CD4-positive, alpha-beta T cell treated with Interleukin-1 beta for 1 hour (primary cell): ENCODE measurements around the gene ORM2.

Experiments used
- DNase-seq, 2 donors: peaks; one replicate each; pipeline ENCODE4 v3.0.0-alpha.2; 2020 to 2022

ORM2 gene

DNA sequence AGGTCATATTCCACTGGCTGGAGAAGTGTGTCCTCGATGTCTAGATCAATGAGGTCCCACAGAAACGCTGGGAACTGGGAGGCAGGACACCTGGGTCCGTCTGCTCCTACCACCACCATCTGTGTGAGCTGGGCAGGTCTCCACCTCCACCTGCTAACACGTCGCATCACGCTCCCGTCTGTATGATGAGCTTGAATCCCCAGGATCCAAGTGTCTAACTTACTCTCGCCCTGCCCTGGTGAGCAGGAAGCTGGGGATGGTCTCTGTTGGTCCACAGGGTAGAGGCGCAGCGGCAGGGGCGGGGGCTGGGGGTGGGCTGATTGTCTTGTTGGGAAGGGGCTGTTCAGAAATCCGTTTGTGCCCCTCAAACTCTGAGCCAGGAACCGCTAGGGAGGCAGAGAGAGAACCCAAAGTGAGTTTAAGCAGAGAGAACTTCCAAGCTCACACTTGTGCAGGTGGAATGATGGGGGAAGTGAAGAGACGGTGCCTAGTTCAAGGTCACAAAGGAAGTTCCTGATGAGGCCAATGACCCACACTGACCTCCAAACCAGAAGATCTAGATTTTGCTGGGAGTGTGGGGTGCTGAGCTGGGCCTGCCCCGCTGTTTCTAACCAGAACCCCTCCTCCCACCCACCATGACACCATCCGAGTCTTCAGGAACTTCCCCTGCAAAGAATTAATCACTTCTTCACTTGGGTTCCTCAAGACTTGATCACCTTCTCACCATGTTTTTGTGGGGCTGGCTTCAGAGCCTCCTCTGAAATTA is 21.1 kb downstream of the ORM2 start:
- no peak for DNase-seq

DNA sequence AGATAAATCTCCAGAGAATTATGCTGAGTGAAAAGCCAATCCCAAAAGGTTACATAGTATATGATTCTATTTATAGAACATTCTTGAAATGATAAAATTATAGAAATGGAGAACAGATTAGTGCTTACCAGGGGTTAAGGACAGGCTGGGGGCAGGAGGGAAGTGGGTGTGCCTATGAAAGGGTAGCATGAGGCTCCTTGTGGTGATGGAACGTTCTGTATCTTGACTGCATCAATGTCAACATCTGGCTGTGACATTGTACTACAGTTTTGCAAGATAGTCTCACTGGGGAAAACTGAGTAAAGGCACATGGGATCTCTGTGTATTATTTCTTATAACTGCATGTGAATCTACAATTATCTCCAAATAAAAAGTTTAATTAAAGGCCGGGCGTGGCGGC is 22.3 kb downstream of the ORM2 start:
- DNase-seq = no peak

DNA sequence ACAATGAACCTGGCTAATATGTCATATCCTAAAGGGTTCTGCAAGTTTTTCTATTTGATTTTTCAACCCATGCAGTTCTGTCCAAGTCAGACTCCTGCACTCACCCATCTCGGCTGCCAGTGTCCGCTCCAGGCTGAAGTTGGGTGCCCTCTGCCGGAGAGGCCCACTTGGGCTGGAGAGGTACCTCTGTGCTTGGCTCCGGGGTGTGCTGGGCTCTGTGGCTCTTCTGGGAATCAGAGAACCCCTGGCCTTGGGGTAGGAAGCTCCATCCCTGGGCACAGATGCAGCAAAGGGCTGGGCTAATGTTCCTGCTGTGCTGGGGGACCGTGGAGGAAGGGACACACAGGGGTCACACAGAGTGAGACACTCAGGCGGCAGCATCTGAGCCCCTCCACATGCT is 26.2 kb downstream of the ORM2 start:
- no peak for DNase-seq

DNA sequence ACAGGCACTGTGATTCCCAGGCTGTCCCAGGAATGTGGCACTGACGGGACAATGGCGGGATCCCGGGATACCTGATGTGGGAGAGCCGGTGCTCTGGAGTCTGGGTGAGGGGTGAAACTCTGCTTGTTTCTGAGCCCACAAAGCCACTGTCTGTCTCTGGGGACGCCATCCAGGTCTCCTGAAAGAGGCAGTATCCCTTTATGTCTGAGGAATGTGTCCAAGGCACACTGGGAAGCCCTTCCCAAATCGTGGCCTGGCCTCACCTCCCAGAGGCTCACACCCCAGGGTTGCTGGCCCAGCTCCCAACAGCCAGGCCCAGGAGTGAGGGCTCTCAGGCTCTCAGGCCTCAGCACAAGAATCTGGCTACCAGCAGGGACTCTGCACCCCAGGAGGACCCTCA is 27.1 kb downstream of the ORM2 start:
- DNase-seq = no peak

DNA sequence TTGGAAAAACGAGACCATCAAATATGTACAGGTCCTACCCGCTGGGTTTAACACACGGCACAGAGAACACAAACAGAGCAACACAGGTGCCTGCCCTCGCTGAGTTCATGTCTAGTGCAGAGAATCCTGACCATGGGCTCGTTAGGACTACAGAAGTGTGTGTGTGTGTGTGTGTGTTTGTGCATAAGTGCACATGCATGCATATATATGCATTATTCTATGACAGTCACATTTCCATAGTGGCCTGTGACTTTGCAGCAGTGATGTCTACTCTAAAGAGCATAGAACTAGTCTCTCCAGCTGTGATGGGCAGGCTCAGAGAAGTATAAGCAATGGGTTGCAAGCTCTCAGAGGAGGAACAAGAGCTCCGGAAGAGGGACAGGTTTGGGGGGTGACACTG is 27.7 kb downstream of the ORM2 start:
- no peak for DNase-seq

DNA sequence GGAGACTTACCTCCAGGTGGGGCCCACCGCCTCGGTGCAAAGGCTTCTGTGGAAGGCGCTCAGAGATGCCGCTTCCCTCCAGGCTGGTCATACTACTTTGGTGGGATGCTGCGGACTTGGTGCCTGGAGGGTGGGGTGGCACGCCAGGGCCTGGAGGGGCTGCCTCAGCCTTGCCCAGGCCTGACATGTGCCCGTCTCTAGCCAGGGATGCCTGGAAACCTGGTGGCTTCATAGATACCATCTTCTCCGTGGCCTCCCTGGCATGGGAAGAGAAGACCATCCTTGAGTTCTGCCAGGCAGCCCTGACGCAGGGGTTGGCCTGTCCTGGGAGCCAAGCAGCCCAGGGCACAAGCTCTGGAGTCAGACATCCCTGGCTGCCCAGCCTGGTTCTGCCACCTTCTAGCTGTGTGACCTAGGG is 28.3 kb downstream of the ORM2 start:
- no peak for DNase-seq

DNA sequence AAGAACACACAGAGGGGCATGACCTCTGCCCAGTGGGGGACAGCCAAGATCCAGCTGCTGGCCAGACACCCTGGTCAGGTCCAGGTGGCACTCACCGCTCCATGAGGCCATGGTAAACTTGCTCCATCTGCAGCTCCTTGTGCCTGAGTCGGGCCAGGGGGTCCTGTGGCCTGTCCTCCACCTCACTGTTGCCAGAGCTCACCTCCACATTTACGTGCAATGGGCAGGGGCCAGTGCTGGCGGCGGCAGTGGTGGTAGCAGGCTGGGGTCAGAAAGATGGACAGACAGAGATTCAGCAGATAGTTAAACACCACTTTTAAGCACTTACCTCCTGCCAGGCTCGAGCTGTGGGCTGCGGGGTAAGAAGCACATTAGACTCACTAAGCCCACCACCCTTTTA is 30.1 kb downstream of the ORM2 start:
- no peak for DNase-seq

DNA sequence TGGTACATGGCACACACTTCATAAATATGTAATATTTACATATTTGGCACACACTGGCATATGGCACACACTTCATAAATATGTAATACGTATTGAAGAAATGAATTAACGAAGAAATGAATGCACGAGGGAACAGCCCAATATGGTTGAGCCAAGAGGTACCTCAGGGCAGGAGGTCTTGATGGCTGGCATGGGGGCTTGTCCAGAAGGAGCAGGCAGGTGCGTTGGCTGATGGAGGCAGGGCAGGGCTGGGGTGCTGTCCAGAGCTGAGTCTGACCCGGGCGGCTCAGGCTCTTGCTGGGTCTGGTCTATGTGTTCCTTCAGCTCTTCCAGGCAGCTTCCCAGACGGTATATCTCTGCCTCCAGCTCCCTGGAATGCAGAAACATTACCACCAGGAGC is 31.9 kb downstream of the ORM2 start:
- no peak for DNase-seq

DNA sequence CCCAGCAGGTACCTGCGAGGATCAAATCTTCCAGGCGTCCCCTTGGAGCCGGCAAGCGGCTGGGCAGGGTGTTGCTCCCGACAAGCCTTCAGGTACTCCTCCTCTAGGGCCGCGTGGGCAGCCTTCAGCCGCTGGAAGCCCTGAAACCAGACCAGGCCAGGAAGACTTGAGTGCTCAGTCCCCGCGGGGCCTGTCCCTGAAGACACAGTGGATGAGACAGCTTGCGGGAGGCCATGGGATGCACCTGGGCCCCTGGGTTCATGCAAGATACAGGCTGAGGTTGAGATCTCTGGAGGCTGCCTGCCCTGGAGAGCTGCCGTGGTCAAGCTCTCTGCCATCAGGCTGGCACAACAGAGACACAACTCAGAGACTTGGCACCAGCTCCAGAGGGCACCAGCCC is 32.7 kb downstream of the ORM2 start:
- no peak for DNase-seq

DNA sequence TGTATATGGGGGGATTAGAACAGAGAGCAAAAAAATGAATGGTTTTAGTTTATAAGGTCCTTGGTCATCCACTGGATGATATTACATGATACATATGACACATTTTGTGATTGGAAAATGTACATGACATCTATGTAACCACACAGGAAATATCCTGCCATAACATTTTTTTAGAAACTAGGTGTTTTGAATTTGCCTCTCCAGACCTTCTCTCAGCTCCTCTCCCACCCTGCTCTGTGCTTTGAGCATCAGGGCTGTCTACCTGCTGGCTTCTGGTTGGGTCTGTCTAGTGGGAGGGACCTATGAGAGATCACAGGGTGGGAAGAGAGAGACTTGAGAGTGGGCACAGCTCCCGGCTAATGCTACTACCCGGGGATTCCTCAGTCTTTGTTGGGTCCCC is 33.8 kb downstream of the ORM2 start:
- no peak for DNase-seq

DNA sequence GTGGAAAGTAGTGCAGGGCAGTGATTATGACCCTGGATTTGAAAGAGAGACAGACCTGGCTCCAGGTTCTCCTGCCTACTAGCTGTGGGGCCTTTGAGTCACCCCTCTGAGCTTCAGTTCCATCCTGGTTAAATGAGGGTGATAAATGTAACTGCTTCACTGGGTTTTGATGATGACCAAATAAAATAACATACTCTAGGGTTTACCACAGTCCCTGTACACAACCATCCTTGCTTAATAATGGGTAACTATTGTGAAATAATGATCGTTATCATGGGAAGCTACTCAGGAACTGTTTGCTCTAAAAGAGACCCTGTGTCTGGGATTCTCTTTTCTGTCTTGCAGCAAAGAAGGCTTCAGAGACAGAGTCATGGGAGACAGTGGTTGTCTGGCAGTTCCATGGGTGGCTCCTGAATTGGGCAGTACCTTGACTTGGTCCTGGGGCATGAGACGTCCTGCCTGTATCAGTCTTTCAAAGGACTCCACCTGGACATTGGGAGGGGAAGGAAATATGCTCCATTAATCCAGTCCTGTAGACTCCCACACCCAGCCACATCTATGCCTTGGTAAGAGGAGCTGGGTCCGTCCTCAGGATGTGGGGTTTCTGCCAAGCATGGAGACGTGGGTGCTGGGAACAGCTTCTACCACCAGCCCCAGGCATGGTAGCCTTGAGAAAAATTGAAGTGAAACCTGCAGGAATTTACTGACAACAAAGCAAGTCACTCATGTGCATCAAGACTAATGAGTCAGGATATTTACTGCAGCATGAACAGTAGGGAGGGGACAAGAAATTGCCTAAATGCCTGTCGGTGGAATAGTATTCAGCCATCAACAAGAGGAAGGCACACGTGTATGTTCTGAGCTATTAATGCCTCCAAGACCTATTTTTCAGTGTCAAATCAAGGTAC is 34.7 kb downstream of the ORM2 start:
- DNase-seq = no peak

DNA sequence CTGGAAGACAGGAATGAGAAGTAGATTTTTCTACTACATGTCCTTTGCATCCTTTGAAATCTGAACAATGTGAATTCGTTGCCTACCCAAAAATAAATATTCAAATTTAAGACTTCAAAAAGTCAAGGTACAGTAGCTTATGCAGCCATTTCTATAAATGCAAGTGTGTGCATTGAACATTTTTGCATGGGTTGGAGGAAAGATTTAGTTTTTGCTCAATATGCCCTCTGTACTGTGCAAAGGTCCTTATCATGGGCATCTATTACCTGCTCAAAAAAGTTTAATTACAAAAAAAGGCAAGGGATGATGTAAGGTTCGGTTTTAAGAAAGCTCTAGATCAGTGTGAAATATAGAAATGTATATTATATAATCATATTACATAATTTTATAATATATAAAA is 35.5 kb downstream of the ORM2 start:
- DNase-seq = no peak

DNA sequence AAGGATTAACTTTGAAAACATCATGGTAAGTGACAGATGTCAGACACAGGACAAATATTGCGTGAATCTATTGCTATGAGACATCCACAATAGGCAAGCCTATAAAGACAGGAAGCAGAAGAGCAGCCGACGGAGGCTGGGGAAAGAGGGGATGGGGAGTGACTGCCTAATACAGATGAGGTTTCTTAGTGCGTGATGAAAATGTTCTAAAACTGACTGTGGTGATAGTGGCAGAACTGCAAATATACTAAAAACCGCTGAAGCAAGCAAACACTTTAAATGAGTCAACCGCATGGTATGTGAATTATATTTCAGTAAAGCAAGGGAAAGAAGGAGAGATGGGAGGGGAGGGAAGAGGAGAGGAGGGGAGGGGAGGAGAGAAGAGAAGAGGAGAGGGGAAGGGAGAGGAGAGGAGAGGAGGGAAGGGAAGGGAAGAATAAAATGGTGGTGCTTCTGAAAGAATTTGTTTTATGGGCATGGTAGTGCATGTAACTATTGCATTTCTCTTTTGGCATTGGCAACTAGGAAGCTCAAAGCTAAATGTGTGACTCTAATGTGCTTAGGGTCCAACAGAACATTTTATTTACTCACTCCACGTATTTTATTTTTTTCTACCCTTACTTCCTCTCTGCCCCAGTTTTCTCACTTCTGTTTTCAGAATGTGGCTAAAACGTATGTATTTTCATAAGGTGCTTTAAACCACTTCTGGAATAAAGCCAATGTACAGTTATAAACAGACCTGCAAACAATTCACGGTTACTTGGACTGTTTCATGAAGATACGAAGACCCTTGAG is 36.9 kb downstream of the ORM2 start:
- DNase-seq = peak; percentile 44 to 73

DNA sequence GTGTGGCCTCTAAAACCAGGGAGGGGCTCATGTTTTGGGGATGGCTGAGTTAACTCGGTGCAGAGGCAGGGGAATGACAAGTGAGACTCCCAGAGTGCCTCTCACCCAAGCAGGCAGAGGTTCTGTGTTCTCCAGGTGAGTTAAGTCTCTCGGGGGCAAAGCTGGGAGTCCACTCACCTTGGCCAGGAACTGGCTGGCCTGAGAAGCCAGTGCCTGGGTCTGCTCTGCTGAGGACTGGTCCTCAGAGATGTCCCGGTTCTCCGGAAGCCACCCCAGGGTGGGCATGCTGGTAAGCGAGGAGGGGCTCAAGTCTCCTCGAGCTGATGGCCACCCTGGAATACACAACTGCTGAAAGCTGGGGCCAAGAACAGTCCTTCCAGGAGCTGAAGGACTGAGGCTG is 37.7 kb downstream of the ORM2 start:
- DNase-seq = no peak

DNA sequence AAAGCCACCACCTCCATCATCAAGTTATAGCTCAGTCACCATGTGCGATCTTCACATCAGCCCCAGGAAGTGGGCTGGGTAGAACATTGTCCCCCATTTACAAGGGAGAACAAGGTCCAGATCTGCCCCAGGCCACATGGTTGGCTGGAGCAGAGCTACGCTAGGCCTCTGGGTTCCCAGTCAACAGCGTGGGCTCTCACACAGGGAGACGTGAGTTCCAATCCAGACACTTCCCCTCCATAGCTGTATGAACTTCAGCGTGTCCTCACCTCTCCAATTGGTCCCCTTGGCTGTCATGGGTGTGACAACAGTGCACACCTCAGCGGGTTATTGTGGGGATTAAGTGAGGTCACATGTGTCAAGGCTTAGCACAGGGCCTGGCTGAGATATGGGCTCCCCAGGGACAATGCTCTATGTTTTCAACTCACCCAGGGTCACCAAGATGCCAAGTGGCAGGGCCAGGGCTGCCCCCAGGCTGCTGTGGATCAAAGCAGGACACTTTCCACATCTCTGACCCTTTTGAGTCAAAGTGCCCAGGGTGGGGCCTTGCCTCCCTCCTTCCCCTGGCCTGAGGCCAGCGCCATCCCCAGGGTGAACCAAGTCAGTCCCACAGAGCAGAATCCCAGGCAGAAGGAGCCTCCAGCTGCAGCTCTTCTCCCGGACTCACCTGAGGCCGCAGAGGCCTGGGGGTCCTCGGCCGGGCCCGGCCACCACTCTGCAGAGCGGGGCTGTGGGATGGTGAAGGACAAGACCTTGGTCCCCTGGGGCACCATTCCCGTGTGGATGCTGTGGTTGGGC is 38.3 kb downstream of the ORM2 start:
- DNase-seq = peak in 1 of 2 donors; percentile 33

DNA sequence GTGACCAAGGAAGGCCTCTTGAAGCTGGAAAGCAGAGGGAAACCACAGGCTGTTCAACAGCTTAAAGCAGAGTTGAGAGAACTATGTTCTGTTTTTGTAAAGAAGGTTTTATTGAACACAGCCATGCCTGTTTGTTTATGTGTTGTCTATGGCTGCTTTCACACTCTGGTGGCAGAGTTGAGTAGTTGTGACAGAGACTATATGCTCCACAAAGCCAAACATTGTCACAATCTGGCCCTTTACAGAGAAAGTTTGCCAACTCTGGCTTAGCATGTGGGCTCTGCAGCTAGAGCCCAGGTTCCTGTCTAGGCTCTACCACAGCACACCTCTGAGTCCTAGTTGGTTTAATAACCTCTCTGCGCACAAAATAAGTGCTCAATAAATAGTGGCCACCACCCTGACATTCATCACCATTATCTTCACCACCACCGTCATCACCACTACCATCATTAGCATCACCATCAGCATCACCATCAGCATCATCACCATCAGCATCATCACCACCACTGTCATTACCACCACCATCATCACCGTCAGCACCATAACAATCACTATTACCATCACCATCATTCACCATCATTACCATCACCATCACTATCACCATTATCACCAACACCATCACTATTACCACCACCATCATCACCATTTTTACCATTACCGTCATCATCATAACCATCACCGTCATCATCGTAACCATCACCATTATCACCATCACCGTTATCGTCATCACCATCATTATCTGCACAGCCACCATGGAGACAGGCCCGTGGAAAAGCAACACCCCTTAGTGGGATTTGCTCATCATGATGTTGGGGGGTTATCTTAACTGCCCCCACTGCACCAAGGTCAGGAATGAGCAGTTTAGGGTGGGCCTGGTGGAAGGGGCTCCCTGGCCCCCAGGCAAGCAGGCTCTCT is 39.8 kb downstream of the ORM2 start:
- peak; percentile 48 to 54 for DNase-seq

DNA sequence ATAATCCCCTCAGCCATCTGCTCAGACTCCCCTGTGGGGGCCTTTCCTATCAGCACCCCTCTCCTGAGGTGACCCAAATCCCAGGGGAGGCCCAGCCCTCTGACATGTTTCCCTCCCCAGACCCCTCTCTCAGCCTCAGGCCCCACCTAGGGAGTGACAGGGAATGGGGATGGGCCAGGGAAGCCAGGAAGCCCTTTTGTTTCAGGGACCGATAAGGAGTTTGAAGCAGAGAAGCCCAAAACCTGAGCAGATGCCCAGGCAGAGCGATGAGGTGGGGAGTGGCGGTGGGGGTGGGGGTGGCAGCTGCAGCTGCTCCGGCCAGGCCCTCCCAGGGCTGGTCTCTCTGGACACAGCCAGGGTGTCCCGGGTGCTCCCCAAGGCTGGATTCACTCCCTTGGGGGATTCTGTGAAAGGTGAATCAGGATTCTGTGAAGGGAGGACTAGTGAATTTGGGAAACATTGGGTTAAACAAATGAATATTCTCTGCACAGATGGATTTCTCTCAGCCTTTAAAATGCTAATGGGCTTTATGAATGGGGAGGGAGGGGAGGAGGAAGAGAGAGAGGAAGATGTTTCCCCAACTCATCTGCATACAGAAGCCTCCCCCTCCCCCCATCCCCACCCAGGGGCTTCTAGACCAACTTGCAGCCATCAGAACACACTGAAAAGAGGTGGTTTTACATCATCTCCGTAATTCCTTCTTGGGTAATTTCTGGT is 40.7 kb downstream of the ORM2 start:
- DNase-seq = no peak

DNA sequence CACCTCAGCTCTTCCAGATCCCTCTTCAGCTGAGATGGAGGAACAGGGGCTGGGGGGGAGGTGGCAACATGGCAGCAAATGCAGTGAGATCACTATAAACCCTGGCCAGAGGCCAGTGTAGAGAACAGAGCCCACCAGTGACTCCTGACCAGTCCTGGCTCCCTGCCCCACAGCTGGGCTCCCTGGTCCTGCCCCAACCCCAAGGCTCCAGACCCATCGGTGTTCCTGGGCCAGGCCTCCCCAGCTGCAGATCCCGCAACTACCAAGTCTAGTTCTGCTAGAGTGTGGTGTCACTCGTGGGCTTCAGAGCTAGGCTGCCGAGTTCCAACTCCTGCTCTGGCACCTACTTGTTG is 41.3 kb downstream of the ORM2 start:
- no peak for DNase-seq

DNA sequence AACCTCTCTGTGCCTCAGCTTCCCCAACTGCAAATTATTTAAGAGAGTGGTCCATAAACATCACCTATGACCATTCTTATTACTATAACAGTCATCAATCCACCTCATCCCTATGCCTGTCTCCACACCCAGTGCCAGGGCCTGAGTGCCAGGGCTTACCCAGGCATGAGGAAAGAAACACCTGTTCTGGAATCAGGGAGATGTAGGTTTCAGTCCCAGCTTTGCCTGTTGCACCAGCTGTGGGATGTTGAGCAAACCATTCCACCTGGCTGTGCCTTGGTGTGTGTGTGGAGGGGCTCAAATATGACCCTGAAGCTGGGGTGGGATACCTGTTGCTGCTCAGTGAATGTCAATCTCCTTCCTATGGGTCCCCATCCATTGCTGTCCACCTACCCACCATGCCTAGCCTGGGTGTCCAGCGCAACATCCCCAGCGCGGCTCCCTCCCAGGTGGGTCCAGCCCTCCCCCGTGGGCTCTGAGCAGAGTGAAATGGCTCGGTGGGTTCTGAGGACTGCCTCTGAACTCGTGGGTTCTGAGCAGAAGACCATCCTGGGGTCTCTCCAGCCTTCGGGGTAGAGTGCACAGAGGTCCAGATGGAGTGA is 41.8 kb downstream of the ORM2 start:
- DNase-seq = no peak
